Skin of body (tissue), 2 donors: Measurements from ENCODE around the gene SMC6. TPM values are rescaled to one million over a fixed set of nuclear protein-coding genes. Genes with fewer than 3 reads are reported as not detected.

ENCODE experiments used
- DNase-seq: peaks from one replicate; lab custom pipeline; 2025; lab: John Stamatoyannopoulos, UW
- total RNA-seq: library from RNA; depleted of rRNA; stranded (reverse); fragments of >200 nt; gene quantifications from one replicate; pipeline ENCODE4 v1.2.3, GENCODE V29; 2014

Gene SMC6
- total RNA-seq, 1 donor from 2014 or later, result 23.8 TPM

DNA sequence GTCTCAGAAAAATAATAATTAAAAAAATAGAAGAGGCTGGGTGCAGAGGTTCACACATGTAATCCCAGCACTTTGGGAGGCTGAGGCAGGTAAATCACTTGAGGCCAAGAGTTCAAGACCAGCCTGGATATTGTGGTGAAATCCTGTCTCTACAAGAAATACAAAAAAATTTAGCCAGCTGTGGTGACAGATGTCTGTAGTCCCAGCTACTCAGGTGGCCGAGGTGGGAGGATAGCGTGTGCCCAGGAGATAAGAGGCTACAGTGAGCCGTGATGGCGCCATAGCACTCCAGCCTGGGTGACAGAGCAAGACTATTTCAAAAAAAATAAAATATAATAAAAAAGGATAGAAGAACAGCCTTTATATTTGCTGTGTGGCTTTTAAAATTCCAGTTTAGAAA is 35.9 kb downstream of the SMC6 start:
- no peak for DNase-seq

GRCh38 chr2:17713291-17713690 is 40.3 kb downstream of the SMC6 start:
- no peak for DNase-seq

GRCh38 chr2:17710547-17711248 is 42.9 kb downstream of the SMC6 start:
- no peak for DNase-seq

DNA sequence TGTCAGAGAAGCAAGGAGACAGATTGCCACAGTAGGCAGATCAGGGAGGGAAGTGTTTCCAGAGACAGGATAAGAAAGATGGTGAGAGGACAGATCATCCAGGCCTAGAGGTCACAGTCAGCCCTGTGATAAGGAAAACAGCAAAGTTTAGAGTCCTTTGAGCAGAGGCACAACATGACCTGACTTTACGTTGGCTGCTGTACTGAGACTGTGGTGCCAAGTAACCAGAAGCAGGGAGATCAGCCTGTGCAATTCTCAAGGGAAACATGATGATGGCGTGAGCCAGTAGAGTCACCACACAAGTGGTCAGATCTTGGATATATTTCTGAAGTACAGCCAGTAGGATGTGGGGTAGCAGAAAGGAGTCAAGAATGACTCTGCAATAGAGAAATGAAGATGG is 43.7 kb downstream of the SMC6 start:
- no peak for DNase-seq

- no peak for DNase-seq
Observed at GRCh38 chr2:17708501-17708900, 45.1 kb downstream of the SMC6 start.

DNA sequence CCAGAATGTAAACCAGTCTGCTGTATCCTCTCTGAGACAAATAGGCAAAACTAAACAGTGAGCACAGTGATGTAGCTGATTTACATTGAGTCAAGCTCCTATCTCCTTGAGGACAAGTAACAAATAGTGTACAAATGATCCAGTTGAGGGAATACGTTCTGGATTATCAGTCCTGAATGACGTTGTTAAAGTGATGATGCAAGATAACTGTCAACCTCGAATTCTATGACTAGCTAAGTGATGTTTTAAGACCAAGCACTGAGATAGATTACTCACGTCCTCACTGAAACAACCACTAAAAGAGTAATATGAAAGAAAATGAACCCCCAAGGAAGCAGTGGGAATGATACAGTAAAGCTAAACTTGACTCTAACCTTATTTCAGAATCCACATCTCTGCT is 46.8 kb downstream of the SMC6 start:
- DNase-seq, result no peak

DNA sequence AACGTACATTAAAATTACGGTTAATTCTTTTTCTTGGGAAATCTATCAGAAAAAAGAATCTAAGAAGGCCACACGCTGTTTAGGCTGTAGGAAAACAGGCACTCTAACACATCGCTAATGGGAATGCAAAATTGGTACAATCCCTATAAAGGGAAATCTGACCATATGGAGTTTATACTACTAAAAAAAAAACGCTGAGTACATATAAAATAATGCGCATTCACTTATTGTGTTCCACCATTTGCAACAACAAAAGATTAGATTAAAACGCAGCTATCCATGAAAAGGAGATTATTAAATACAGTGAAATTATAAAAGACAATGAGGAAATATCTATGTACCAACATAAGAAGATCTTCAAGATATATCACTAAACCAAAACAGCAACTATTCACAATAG is 62.8 kb downstream of the SMC6 start:
- no peak for DNase-seq

DNA sequence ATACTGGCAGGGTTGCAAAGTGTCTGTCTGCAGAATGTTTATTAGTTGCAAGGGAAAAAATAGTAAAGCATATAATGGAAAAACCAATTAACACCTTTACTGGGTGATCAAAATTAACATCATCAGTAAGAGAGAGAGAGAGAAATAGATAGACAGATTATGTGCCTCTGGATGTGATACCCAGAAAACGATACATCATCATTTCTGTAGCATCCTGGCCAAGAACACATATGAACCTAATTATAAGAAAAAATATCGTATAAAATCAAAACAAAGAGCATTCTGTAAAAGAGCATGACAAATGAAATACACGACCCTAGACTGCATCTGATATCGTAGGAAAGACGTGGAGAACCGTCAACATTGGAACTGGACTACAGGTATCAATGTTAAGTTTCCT is 64.6 kb downstream of the SMC6 start:
- DNase-seq, result peak; percentile 1

- DNase-seq, result no peak
Observed at GRCh38 chr2:17688600-17688999, 65.0 kb downstream of the SMC6 start.

GRCh38 chr2:17683981-17684380 is 69.6 kb downstream of the SMC6 start:
- no peak for DNase-seq

- DNase-seq, result no peak
Observed at GRCh38 chr2:17682098-17682857, 71.3 kb downstream of the SMC6 start.

DNA sequence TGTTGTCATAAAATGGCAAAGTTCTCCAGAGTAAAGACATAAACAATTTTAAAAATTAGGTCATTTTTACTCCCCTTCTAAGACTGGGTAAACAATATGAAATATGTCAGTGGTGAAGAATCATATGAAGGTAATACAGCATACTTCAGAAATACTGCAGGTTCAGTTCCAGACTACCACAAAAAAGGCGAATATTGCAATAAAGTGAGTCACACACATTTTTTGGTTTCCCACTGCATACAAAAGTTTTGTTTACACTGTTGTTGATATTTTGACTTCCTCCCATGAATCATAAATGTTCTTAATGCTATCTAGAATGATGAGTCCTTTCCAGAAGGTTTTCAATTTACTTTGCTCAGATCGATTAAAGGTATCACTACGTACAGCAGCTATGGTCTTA is 73.5 kb downstream of the SMC6 start:
- DNase-seq, result no peak

DNA sequence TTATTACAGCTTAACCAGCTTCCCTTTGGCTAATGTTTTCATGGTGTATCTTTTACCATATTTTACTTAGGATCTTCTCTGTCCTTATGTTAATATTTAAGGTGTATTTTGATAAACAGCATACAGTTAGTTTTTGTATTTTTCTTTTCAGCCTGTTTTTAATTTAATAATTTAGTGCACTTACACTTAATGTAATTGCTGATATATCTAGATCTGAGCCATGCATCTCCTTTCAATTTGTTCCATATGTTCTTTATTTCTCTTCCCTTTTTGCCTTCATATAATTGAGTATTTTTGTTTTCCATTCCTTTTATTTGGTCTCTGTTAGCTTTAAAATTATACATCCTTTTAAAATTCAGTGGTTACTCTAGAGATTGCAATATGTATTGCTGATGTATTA is 78.8 kb downstream of the SMC6 start:
- no peak for DNase-seq

DNA sequence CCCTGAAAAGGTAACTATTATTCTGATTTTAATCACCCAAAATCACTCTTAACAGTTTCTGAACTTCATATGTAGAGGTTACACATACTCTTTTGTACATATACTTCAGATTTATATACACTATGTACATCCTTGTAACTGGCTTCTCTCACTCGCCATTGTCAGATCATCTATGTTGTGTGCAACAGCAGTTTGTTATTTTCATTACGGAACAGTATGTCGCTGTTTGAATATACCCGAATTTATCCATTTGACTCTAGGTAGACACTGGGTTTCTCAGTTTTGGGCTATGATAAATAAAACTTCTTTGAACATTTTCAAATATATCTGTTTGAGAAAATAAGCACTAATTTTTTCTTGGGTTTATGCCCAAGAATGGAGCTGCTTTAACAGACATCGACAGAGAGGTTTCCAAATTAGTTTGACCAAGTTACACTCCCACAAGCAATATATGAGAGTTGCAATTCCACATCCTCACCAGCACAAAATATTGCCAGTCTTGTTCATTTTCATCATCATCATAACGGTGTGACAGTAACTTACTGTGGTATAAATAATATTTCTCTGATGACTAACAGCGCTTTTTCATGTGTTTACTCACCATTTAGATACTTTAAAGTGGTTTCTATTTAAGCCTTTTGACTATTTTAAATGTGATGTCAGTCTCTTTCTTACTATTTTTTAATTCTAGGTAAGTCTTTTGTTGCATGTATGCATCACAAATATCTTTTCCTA is 80.9 kb downstream of the SMC6 start:
- DNase-seq, result no peak

- no peak for DNase-seq
Observed at GRCh38 chr2:17667898-17668297, 85.7 kb downstream of the SMC6 start.

DNA sequence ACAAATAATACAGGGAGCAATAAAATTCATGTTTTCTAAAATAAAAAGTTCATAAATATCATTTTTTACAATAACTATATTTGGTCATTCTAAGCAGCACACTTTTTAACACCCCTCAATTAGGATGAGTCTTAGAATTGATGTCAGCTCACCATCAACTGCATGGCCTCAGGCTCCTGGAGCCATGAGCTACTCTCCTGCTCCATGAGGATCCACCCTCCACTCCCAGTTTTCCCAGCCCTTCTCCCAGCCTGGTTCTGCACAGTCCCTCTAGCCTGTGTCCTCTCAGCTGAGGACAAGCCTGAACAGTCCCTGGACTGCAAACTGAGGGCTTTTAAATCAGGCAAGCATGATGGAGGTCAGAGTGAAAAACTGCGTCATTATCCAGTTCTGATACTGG is 89.1 kb downstream of the SMC6 start:
- DNase-seq, result no peak

- no peak for DNase-seq
Observed at GRCh38 chr2:17662723-17663122, 90.9 kb downstream of the SMC6 start.

DNA sequence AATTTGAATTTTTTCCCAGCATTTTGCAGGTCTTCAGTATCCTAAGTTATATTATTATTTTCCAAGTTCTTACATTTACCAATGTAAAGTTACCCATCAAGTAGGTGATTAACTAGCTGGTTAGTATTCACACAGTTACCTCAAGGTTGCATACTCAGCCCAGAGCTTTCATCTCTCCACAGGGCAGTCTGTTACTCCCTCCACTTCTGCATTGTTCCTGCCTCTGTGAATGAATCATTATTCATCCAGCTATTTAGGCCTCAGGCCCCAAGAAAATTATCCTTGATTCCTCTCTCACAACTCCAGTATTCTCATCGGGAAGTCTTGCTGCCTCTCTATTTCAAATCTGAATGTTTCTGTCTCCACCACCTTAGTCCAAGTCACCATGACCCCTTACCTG is 92.2 kb downstream of the SMC6 start:
- DNase-seq, result no peak

DNA sequence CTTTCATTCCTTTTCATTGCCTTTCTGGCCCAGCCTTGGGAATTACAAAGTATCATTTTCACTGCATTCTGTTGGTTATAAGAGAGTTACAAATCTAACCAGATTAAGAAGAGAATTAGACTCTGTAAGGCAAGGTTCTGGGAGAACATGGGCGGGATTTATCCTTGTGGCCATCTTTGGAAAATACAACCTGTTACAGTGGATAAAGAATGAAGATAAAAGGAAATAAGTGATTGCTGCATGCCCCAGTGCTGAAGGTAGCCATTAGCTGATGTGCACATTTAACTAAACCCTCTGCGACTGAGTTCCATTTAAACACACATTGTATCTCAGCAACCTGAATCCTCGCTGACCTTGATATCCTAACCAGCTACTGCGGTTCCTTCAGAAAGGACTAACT is 93.4 kb downstream of the SMC6 start:
- DNase-seq, result no peak

DNA sequence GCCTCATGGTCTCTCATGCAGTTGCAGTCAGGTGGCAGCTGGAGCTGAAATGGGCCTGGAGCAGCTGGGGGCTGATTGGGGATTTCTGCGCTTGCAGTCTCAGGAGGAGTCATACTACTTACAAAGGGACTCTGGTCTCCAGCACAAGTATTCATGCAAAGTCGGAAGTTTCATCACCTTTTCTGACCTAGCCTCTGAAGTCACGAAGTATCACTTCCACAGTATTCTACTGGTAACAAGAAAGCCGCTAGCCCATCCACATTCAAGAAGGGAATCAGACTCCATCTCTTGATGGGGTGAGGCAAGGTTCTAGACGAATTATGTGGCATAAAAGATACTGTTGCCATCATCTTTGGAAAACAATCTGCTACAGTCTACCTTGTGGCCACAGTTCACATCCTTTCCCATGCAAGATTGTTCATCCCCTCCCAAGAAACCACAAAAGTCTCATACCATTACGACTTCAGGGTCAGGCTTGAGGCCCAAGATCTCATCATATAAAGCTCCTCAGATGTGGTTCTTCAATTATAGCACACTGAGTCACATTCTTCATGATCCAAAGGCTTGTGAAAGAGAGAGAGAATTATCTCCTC is 95.3 kb downstream of the SMC6 start:
- DNase-seq, result no peak

DNA sequence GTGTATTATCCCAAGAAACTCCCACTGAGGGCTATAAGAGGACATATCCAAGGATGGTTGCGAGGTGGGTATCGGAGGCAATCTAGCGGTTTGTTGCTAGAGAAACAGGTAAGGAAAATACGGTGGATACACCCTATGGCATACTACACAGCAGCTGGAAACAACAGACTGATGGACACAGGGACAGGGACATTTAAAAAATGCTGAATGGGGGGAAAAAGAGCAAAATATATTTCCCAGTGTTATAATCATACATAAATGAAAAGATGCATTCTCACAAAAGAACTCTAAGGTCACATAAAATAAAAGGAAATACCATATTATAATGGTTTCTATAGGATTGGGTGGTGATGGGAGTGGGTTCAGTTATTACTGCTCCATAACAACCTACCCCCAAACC is 95.9 kb downstream of the SMC6 start:
- DNase-seq, result no peak
